PC-9 (cell line): ENCODE results near the gene TNFRSF4. TPM values are rescaled to one million over a fixed set of nuclear protein-coding genes. Genes with fewer than 3 reads are reported as not detected.

ENCODE experiments used
- BruUV-seq: library from RNA; stranded (reverse); fragments of 400-500 nt; replicated peaks from 2 replicates; lab custom pipeline; 2021; lab: Mats Ljungman, UMichigan
- CTCF ChIA-PET: fragments of 300-600 bp; sonication (Branson Sonifier 250); formaldehyde crosslinking; loops from one replicate; lab custom pipeline; 2022; ENCODE audit warnings: antibody characterized with exemption; lab: Charles Lee
- POLR2A ChIA-PET: fragments of 300-600 bp; sonication (Branson Sonifier 250); formaldehyde crosslinking; loops from one replicate; lab custom pipeline; 2022; ENCODE audit warnings: antibody characterized with exemption; ENCODE audit not compliant: unreplicated experiment; lab: Charles Lee
- DNase-seq, 2 experiments: peaks; one replicate each; pipeline versions ENCODE4 v3.0.0 to v3.0.0-alpha.2; 2015 to 2022; ENCODE audit warnings: mixed read lengths in 1 of 2
- H2AFZ ChIP-seq: fragments of 200-600 bp; sonication (generic); 2 replicates; pipeline ENCODE4 v1.8.1; 2017; ENCODE audit warnings: antibody characterized with exemption
- H3F3A ChIP-seq: fragments of 200-600 bp; sonication (generic); 2 replicates; pipeline ENCODE4 v1.8.1; 2017; ENCODE audit warnings: antibody characterized with exemption, mild to moderate bottlenecking, low read depth; ENCODE audit not compliant: insufficient read depth
- H3K27ac ChIP-seq: fragments of 200-600 bp; sonication (generic); 2 replicates; pipeline ENCODE4 v1.6.1; 2016; ENCODE audit warnings: mixed run types
- H3K27me3 ChIP-seq: fragments of 200-600 bp; sonication (generic); 2 replicates; pipeline ENCODE4 v1.6.1; 2016; ENCODE audit warnings: low read depth, mixed run types; ENCODE audit not compliant: insufficient read depth
- H3K36me3 ChIP-seq: fragments of 200-600 bp; sonication (generic); 2 replicates; pipeline ENCODE4 v1.6.1; 2016; ENCODE audit warnings: low read depth, mixed run types
- H3K4me1 ChIP-seq: fragments of 200-600 bp; sonication (generic); replicated peaks from 2 replicates; pipeline ENCODE4 v1.6.1; 2016; ENCODE audit warnings: mixed run types; ENCODE audit not compliant: insufficient read depth
- H3K4me2 ChIP-seq: fragments of 200-600 bp; sonication (generic); 2 replicates; pipeline ENCODE4 v1.6.1; 2017; ENCODE audit warnings: mixed run types
- H3K4me3 ChIP-seq: fragments of 200-600 bp; sonication (generic); 2 replicates; pipeline ENCODE4 v1.6.1; 2016; ENCODE audit warnings: mixed run types
- H3K79me2 ChIP-seq: fragments of 200-600 bp; sonication (generic); 2 replicates; pipeline ENCODE4 v1.6.1; 2017; ENCODE audit warnings: low read depth, mixed run types
- H3K9me2 ChIP-seq: fragments of 200-600 bp; sonication (generic); 2 replicates; pipeline ENCODE4 v1.8.1; 2017; ENCODE audit warnings: mild to moderate bottlenecking; ENCODE audit not compliant: insufficient read depth
- H3K9me3 ChIP-seq: fragments of 200-600 bp; sonication (generic); 2 replicates; pipeline ENCODE4 v1.8.1; 2016; ENCODE audit warnings: low read depth; ENCODE audit not compliant: insufficient read depth
- H4K20me1 ChIP-seq: fragments of 200-600 bp; sonication (generic); 2 replicates; pipeline ENCODE4 v1.8.1; 2017; ENCODE audit not compliant: insufficient read depth
- CTCF ChIP-seq: fragments of 200-600 bp; sonication (generic); conservative IDR thresholded peaks from 2 replicates; pipeline ENCODE4 v1.6.1; 2017; ENCODE audit warnings: mixed run types, antibody characterized with exemption, mild to moderate bottlenecking, moderate library complexity
- EZH2 ChIP-seq: fragments of 200-600 bp; sonication (generic); IDR thresholded peaks from 2 replicates; pipeline ENCODE4 v1.8.0; 2017; ENCODE audit warnings: antibody characterized with exemption, low read depth
- intact Hi-C: fragments of 100-400 bp; cut with micrococcal nuclease; formaldehyde crosslinking; loops from one replicate; pipeline ENCODE4 v1.10.0; 2022; ENCODE audit not compliant: unreplicated experiment
- total RNA-seq: library from RNA; stranded (reverse); gene quantifications from 2 replicates; pipeline ENCODE4 v1.2.3, GENCODE V29; 2021

Gene TNFRSF4
- total RNA-seq, 1 experiment from 2014 or later, result 0.20 TPM

- no peaks in the 10 kb centered on the region for H3F3A ChIP-seq
- H4K20me1 ChIP-seq, result no peaks in the 10 kb centered on the region
- no peaks in the 10 kb centered on the region for H3K4me1 ChIP-seq
- ChIA-PET POLR2A (no interaction called here), CTCF (no interaction called here)
- BruUV-seq, result no TSS peak
- intact Hi-C loops, result no loop called here
- DNase-seq, result no peak
- no peaks in the 10 kb centered on the region for H3K9me2 ChIP-seq
- no peaks in the 10 kb centered on the region for H3K79me2 ChIP-seq
- no peak overlapping the region for H2AFZ ChIP-seq
- no peak overlapping the region for H3K4me2 ChIP-seq
- H3K27me3 ChIP-seq, result no peaks in the 10 kb centered on the region
- H3K9me3 ChIP-seq, result no peaks in the 10 kb centered on the region
- H3K36me3 ChIP-seq, result no peaks in the 10 kb centered on the region
- TF ChIP-seq EZH2, result no peak
- TF ChIP-seq CTCF, result no peak
- H3K27ac ChIP-seq, result no peak overlapping the region
- no peak overlapping the region for H3K4me3 ChIP-seq
Observed at GRCh38 chr1:1245178-1245816, 31.3 kb upstream of the TNFRSF4 start.

GRCh38 chr1:1244192-1244811 is 30.3 kb upstream of the TNFRSF4 start:
- Histone ChIP-seq H3F3A (no peaks in the 10 kb centered on the region), H3K36me3 (no peaks in the 10 kb centered on the region), H2AFZ (no peak overlapping the region), H3K4me3 (no peak overlapping the region), H3K4me1 (peaks cover 5% of the 10 kb centered on the region), H3K4me2 (no peak overlapping the region), H4K20me1 (no peaks in the 10 kb centered on the region), H3K27me3 (no peaks in the 10 kb centered on the region), H3K9me2 (no peaks in the 10 kb centered on the region), H3K9me3 (no peaks in the 10 kb centered on the region), H3K79me2 (no peaks in the 10 kb centered on the region), H3K27ac (no peak overlapping the region)
- BruUV-seq, result no TSS peak
- ChIA-PET CTCF (no interaction called here), POLR2A (no interaction called here)
- no peak for TF ChIP-seq EZH2
- intact Hi-C loops, result no loop called here
- DNase-seq, result peak in 1 of 2 experiments; percentile 26

GRCh38 chr1:1243807-1244191 is 29.8 kb upstream of the TNFRSF4 start:
- H3K27ac ChIP-seq, result no peak overlapping the region
- CTCF ChIA-PET, result no interaction called here
- no peaks in the 10 kb centered on the region for H3K27me3 ChIP-seq

More at GRCh38 chr1:1243807-1244191, 29.8 kb upstream of the TNFRSF4 start:
- H3K4me2 ChIP-seq, result no peak overlapping the region
- H4K20me1 ChIP-seq, result no peaks in the 10 kb centered on the region
- TF ChIP-seq EZH2, result no peak
- no peak for TF ChIP-seq CTCF
- H3K9me3 ChIP-seq, result no peaks in the 10 kb centered on the region
- H2AFZ ChIP-seq, result no peak overlapping the region
- no TSS peak for BruUV-seq
- DNase-seq, result no peak
- H3K36me3 ChIP-seq, result no peaks in the 10 kb centered on the region
- peaks cover under 1% of the 10 kb centered on the region; the same call in 1 of the 2 replicates for H3F3A ChIP-seq
- H3K9me2 ChIP-seq, result no peaks in the 10 kb centered on the region
- no peaks in the 10 kb centered on the region for H3K79me2 ChIP-seq
- no peak overlapping the region for H3K4me3 ChIP-seq
- intact Hi-C loops, result no loop called here
- POLR2A ChIA-PET, result no interaction called here
- H3K4me1 ChIP-seq, result peaks cover 10% of the 10 kb centered on the region
